Hindlimb muscle (tissue), 1 donor: ENCODE results near the gene TYRO3. TPM values are rescaled to one million over a fixed set of nuclear protein-coding genes. Genes with fewer than 3 reads are reported as not detected.

Experiments
- DNase-seq: peaks from one replicate; pipeline ENCODE4 v3.0.0-alpha.2; 2013
- polyA plus RNA-seq: library from polyadenylated mRNA; unstranded; fragments of 120-200 nt; gene quantifications from one replicate; pipeline ENCODE4 v1.2.1, GENCODE V29; 2013; ENCODE audit not compliant: insufficient read length

The TYRO3 gene
- 18.5 TPM for polyA plus RNA-seq

DNA sequence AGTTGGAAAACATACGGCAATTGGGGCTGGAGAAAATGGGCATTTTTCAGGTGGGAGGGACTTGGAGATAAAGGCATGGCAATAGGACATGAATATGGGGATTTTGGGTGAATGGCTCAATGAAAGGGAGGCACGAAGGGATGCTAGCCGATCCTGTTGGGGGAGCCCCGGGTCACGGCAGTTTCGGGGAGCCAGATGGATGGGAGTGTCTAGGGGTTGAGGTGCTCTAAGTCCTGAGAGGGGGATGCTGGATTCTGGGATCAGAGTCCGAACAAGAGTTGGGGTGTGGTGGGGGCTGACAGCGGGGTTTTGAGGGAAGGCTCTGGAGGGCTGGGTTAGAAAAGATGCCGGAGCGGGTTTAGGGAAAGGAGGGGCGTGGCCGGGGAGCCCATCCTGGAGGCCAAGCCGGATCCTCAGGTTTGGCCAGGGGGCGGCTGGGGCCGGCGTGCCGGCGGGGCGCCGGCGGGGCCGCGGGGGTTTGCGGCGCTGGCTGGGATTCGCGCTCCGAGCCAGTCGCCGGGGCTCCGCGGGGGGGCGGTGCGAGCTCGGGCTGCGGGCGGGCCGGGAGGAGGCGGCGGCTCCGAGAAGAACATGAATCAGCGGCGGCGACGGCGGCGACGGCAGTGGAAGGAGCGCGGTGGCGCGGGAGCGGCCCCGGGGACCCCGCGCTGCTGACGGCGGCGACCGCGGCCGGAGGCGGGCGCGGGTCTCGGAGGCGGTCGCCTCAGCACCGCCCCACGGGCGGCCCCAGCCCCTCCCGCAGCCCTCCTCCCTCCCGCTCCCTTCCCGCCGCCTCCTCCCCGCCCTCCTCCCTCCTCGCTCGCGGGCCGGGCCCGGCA, at the start of gene TYRO3:
TSS of gene TYRO3 (plus strand) at position 813 of the 839 bp plus-strand sequence. CDS start 46 bp downstream, outside the sequence.
- peak; percentile 83 for DNase-seq

DNA sequence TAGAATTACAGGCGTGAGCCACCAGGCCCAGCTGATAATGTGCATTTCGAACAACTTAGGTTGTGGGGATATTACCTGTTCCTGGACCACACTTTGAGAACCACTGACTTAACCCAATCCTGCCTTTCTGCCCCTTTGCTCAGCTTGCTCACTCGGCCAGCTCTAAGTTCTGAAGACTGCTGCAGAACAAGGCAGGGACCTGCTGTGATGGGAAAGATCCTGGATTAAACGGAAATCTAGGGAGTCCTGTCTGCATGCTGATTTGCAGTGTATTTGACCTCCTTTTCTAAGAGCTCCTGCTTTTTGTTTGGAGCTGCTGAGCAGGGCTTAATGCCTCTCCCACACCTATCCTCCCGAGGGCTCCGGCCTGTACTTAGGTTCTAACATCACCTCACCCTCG, 48.3 kb upstream of the TYRO3 start:
- no peak for DNase-seq

DNA sequence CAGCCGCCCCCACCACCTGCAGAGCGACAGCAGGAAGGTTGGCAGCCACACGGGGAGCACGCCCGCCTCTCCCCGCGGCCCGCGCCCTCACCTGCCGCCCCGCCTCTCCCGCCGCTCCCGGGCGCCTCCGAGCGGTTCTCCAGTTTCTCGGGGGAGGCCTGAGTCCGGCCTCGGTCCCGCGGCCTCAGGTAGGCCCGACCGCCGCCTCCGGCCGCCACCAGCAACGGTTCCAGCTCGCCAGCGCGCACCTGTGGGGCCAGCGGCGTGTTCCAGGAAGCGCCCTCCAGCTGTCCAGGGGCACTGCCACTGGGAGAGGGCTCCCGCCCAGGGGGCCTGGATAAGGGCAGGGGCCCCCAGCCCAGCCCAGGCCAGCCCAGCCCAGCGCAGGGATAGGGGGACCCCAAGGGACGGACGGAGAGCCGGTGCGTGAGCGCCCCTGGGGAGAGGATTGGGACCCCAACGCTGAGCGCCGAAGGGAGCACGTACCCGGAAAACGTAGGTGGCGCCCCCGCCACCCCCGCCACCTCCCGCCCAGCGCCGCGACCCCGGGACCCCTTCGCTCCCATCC, 47.6 kb upstream of the TYRO3 start:
- DNase-seq, result no peak

DNA sequence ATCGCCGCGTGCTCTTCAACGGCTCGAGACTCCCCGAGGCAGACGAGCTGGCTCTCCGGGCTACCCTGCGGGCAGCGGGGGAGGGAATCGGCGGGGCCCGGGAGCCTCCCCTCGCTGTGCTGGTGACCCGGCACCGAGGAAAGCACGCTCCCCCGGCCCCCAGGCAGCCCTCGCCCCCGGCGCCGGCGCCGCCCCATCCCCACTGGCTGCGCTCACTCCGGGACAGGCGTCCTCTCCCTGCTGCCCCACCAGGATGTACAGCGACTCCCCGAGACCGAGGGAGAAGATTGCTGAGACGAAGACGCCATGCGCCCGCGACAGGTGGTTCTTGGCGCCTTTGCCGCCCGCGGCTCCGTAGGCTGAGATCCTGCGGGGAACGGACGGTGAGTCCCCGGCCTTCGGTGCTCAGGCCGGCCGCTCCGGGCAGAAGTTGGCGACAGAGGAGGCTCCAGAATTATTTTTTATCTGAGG, 47.1 kb upstream of the TYRO3 start:
- DNase-seq, result no peak

DNA sequence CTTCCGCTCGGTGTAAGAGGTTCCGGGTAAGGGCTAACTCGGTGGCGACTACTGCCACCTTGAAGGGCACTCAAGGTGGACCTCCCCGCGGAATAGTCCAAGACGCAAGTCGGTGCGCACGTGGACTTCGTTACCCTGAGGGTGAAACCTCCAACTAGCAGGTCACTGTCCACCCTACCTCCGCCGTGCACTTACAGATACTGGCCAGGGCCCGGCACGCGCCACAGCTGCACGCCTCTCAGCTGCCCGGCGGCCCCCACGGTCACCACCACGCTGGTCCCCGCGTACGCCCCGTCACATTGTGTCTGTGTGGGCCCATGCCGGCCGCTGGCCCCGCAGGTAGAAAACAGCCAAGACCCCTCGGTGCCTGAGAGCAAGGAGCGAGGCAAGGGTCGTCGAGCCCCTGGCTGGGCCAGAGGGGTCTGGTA, 46.5 kb upstream of the TYRO3 start:
- no peak for DNase-seq

DNA sequence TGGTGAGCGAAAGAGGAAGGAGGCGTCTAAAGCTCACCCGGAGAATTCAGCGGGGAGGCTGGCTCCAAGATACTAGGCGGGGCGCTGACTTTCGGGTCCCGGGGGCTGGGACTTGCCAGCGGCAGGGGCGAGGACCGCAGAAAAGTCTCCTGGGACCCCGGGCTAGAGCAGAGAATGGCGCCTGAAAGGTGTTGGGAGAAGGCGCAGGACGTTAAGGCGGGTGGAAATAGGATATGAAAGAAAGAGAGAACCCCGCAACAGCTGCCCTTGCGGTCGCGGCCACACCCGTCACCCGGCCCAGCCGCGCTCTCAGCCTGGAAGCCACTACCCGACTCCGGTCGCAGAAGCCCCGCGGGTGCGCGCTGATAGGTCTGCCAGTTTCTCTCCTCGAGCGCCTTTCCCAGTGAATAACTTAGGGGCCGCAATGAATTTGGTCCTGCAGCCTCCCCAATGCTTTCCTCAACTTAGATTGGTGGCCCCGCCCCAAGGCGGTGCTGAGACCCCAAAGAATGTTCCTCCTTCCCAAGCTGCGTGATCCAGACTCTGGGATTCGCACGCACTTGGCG, 46.0 kb upstream of the TYRO3 start:
- no peak for DNase-seq

DNA sequence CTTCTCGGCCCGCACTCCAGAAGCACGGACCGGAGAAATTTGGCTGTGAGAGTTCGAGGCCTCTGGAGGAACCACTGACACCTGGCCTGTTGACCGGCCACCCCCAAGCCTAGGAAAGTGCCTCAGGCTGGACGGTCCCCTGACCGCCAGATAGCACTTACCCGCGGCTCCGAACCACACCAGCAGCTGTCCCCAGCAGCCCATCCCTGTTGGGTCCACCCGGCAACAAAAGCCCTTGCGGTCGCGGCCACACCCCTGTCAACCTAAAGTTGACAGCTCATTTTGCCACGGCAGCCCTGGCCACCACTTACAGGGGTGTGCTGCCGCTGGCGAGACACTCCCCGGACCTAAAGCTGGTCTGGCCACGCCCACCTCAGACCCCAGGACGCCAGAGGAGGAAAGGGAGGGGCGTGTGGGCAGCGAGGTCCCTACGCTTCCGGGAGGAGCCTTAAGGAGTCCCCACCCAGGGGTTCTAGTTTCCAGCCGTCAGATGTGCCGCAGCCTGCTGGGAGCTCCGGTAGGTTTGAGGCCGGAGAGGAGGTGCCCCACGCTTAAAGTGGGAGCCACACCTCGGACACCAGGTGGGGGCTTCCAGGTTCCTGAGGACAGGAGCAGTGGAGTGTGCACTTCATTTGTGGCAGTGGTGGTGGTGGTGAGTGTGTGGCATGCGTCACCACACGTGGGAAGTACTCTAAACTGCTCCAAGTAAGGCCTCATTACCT, 45.3 kb upstream of the TYRO3 start, which contains the start of gene LTK:
TSS of gene LTK (minus strand) at position 322 of the 722 bp plus-strand sequence. CDS start at position 204, 118 bp downstream.
- no peak for DNase-seq

DNA sequence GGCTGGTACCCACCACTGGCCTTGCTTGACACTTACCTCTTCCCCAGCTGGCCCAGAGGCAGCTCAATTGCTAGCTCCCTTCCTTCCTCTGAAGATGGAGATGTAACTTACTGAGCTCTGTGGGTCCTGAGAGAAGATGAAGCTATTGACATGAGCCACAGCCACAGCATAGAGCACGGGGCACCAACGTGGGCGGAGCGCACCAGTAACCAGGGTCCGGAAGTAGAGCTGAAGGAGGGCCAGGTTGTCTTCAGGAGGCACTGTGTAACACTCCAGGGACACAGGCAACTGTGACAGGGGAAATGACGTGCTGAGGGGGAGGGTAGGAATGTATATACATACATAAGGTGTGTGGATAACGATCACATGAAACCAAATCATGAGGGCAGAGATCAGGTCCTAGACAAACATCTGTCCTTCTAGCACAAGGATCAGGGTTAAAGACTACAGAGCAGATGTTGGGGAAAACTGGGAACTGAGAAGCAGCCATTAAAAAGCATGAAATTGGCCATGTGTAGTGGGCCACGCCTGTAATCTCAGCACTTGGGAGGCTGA, 41.0 kb upstream of the TYRO3 start:
- DNase-seq, result no peak

DNA sequence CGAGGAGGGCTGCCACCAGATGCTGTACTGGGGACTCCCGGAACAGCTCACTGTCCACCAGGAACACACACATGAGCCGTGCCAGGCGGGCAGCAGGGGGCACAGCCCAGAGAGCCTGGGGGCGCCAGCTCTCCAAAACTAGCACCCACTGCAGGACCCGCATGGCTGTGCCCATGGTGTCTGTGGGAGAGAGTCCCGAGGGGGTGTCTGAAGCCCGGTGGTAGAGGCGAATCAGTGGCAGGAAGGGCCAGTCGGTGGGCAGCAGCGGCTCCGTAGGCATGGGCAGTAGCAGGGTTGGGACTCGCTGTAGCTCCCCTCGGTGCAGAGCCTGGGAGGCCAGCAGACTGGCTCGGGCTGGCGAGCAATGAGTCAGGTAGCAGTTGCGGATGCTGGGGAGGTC, 38.4 kb upstream of the TYRO3 start:
- DNase-seq, result no peak

DNA sequence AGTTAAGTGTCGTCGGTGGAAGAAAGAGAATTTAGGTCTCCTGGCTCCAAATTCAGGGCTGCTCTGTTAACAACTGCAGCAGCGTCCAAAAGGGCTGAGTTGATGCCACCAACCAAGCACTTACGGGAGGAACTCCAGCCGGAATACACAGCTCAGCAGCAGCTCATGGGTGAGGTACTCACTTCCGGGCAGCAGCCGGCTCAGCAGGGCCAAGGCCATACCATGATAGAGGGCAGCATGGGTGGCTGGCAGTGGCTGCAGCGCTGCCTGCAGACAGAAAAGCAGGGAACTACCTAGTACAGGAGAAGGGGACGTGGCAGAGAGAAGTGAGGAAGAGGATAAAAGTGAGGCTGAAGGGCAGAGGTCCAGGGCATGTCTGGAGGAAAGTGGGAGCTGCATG, 37.4 kb upstream of the TYRO3 start:
- DNase-seq, result no peak

DNA sequence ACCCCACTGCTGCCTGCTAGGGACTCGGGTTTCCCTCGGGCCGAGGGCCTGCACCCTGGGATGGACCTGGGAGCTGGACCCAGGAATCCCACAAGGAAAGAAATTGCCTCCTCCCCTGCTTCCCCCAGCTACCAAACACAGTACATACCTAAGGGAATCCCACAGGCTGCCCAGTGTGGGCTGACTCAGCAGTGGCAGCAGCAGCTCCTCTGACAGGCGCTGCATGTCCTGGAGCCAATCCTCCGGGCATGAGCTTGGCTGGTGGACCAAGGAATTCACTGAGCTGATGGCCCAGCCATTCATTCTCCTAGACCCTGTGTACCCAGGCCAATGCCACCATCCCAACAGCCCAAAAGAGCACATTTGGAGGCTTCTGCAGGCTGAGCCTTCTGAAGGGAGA, 35.9 kb upstream of the TYRO3 start:
- no peak for DNase-seq

DNA sequence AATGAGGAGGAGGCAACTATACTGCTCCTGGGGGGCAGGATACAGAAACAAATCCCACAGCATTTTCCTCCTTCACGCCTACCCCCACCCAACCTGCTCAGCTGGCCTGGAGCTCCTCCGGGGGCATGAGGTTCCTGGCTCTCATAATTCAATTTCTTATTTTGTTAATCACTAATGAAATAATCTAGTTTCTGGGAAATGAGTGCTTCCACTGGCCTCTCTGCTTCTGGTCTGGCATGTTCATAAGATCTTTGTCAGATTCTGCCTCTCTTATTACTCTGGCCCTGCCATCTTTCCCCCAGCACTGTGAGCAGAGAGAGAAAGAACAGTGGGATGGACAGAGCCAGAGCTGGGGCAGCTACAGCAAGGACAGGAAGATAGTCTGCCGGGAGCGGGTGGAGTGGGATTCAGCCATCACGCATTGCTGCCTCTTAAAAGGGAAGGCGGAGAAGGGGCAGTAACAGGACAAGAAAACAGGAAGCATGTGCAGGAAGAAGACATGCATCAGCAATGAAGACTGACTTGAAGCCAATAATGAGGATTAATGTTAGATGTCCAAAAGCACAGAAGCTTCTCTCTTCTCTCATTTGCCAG, 28.6 kb upstream of the TYRO3 start:
- DNase-seq, result no peak

DNA sequence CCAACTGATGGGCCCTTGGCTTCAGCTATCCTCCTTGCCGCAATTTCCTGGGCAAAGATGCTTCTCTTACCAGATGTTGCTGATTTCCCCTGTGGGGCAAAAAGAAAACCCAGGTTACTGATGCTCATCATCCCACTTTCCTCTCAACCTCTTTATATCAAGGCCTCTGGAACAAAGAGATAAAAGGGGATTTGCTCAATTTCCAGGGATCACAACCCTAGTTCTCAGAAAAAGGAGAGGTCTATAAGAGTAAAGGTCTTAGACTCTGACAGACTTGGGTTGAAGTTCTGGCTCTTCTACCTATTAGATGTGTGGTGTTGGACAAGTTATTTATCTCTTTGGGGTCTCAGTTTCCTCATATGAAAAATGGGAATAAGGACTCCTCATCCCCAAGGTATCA, 23.5 kb upstream of the TYRO3 start:
- no peak for DNase-seq

DNA sequence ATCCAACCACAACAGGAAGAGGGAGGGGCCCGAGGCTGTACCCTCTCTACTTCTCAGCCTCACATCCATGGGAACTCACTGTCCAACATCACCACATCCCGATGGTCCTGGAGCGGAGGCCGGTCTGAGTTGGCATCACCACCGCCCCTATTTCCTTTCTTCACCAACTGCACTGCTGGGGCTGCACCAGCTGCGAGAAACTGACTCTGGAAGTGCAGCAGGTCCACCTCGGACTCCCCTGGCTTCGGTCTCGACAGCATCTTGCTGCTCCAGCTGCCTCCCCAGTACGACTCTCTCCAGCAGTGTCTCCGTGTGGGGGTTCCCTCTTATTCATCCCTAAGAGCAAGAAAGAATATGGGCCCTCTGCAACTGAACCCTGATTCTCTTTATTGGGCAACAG, 22.1 kb upstream of the TYRO3 start:
- DNase-seq, result no peak

DNA sequence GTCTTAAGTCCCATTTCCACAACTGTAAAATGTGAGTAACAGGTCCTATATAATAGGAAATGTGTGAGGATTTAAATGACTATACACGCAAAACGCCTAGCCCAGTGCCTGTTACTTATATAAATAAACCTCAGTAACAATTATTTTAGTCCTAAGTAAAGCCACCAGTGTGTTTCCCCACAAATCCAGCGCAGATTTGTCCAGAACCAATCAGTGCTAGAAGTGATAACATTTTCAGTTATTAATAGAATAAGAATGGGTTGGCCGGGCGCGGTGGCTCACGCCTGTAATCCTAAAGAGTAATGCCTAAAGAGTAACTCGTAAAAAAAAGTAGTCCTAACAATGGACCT, 15.5 kb upstream of the TYRO3 start:
- no peak for DNase-seq

DNA sequence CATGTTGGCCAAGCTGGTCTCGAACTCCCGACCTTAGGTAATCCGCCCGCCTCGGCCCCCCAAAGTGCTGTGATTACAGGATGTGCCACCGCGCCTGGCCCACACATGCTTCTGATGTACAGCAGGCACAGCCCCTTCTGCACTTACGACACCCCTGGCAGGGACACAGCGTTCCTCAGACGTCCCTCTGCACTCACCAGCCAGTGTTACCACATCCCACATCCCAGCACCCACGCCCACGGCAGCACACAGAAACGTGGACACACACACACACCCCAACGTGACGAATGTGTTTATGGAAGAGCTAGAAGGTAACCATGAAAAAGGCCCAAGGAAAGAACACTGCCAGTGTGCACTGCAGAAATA, 14.4 kb upstream of the TYRO3 start:
- no peak for DNase-seq

DNA sequence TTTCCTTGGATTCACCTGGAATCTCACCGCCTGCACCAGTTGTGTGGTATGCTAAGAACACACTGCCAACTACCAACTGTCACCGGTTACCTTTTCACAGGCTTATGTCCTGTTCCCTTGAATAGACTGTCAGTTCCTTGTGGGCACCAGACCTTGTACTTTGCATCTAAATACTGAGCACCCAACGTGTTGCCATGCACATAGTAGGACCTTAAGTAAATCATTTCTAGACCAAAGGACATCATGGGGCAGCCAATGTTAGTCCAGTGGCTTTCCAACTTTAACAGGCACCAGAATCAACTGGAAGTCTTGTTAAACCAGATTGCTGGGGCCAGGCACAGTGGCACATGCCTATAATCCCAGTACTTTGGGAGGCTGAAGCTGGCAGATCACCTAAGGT, 13.8 kb upstream of the TYRO3 start:
- no peak for DNase-seq

DNA sequence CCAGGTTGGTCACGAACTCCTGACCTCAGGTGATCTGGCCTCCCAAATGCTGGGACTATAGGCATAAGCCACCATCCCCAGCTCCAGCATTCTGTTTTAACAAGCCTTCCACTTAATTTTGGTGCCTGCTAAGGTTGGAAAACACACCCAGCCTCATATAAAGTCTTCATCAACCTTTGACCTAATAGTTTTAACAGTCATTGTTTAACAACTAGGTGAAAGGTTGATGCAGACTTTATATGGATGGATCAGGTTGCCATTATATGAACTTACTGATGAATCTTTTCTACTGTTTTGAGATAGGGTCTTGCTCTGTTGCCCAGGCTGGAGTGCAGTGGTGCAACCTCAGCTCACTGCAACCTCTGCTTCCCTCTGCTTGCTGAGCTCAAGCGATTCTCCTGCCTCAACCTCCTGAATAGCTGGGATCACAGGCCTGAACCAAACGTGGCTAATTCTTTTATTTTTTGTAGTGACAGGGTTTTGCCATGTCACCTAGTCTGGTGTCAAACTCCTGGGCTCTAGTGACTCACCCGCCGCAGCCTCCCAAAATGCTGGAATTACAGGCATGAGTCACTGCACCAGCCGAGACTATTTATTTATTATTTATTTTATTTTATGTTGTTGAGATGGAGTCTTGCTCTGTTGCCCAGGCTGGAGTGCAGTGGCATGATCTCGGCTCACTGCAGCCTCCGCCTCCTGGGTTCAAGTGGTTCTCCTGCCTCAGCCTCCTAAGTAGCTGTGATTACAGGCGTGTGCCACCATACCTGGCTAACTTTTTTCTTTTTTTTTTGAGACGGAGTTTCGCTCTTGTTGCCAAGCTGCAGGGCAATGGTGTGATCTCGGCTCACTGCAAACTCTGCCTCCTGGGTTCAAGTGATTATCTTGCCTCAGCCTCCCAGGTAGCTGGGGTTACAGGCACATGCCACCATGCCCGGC, 11.9 kb upstream of the TYRO3 start:
- DNase-seq, result no peak

DNA sequence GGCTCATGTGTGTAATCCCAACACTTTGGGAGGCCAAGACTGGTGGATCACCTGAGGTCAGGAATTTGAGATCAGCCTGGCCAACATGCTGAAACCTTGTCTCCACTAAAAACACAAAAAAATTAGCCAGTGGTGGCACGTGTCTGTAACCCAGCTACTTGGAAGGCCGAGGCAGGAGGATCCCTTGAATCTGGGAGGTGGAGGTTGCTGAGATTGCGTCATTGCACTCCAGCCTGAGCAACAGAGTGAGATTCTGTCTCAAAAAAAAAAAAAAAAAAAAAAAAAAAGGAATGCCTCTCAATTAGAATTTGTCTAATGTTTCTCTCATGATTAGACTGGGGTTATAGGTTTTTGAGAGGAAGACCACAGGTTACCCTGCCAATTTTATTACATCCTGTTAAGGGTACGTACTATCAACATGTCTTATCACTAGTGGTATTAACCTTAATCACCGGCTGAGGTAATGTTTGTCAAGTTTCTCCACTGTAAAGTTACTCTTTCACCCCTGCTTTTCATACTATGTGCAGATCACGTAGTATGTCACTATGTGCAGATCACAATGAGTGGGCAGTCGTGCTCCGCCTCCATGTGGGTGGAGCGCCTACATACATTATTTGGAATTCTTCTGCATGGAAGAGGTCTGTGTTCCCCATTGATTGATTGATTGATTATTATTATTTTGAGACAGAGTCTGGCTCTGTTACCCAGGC, 8.8 kb upstream of the TYRO3 start:
- DNase-seq, result no peak

DNA sequence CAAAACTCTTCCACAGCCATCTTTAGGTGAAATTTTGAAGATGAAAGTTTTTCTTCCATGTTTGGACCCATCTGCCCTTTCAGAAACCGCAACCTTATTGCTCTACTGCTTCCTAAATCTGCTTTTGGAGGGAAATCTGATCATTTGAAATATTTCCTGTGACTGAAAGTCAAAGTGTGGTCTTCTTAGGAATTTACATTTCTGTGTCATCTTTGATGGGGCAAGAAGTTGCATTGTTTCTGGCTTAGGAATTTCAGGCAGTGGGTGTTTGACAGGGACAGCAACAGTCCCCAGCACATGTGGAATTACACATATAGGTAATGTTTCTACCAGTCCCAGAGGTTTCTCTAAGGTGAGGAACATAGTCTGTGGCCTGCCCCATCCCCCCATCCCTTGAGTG, 5.3 kb upstream of the TYRO3 start:
- no peak for DNase-seq

DNA sequence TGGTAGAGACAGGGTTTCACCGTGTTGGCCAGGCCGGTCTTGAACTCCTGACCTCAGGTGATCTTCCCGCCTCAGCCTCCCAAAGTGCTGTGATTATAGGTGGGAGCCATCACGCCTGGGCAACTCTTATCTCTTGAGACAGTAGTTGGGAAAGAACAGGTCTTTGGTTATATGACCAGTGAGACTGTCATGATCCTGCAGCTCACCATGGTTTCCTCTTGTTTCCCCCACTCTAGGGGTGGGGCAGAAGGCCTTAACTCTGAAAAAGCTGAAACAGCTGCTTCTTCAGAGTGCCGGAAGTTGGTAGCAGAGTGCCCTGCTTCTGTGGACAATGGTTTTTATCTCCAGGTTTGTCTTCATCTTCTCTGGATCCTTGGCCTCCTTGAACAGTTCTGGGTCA, 4.7 kb upstream of the TYRO3 start:
- DNase-seq, result no peak
